IMR-90 (cell line): ENCODE results near the gene SMC6. TPM values are rescaled to one million over a fixed set of nuclear protein-coding genes. Genes with fewer than 3 reads are reported as not detected.

Source experiments
- ATAC-seq: fragments of 200-7000 bp; cut with Tn5 transposase; 2 replicates; pipeline ENCODE4 v1.9.1; 2020; ENCODE audit warnings: low read depth, mild to moderate bottlenecking, moderate library complexity
- BruUV-seq: library from RNA; stranded (reverse); fragments of 400-500 nt; replicated peaks from 2 replicates; lab custom pipeline; 2021; lab: Mats Ljungman, UMichigan
- CTCF ChIA-PET: fragments of 300-600 bp; formaldehyde crosslinking; extraction: SDS; loops from one replicate; lab custom pipeline; 2021; ENCODE audit warnings: antibody characterized with exemption; lab: Yijun Ruan, JAX
- POLR2A ChIA-PET: fragments of 300-600 bp; sonication (Branson Sonifier 250); formaldehyde crosslinking; loops from one replicate; lab custom pipeline; 2022; ENCODE audit warnings: antibody characterized with exemption; ENCODE audit not compliant: unreplicated experiment; lab: Charles Lee
- DNase-seq: peaks from one replicate; pipeline ENCODE4 v3.0.0; 2013
- H2AFZ ChIP-seq: replicated peaks from 2 replicates; pipeline ENCODE3; 2013; ENCODE audit warnings: low read length, mild to moderate bottlenecking; ENCODE audit not compliant: poor library complexity
- H2AK5ac ChIP-seq: 2 replicates; pipeline ENCODE4 v1.6.1; 2013; ENCODE audit warnings: low read depth, low read length, inconsistent platforms
- H2AK9ac ChIP-seq: replicated peaks from 2 replicates; pipeline ENCODE3; 2013; ENCODE audit warnings: mild to moderate bottlenecking, low read depth, low read length, moderate library complexity; ENCODE audit not compliant: poor library complexity
- H2BK120ac ChIP-seq: 2 replicates; pipeline ENCODE4 v1.6.1; 2013; ENCODE audit warnings: low read depth, low read length, inconsistent platforms
- H2BK15ac ChIP-seq: 3 replicates; pipeline ENCODE4 v1.6.1; 2013; ENCODE audit warnings: low read depth, low read length, inconsistent platforms
- H2BK20ac ChIP-seq: 2 replicates; pipeline ENCODE4 v1.6.1; 2013; ENCODE audit warnings: low read depth, mild to moderate bottlenecking, inconsistent platforms, low read length, moderate library complexity
- H2BK5ac ChIP-seq: 2 replicates; pipeline ENCODE4 v1.6.1; 2013; ENCODE audit warnings: mild to moderate bottlenecking, low read depth, low read length, inconsistent platforms; ENCODE audit not compliant: poor library complexity, severe bottlenecking
- H3K14ac ChIP-seq: replicated peaks from 2 replicates; pipeline ENCODE4 v1.6.1; 2013; ENCODE audit warnings: low read depth, low read length, inconsistent platforms
- H3K18ac ChIP-seq: 2 replicates; pipeline ENCODE4 v1.6.1; 2013; ENCODE audit warnings: low read depth, low read length, control low read depth
- H3K23ac ChIP-seq: 2 replicates; pipeline ENCODE4 v1.6.1; 2013; ENCODE audit warnings: low read depth, low read length, inconsistent platforms
- H3K27ac ChIP-seq: 2 replicates; pipeline ENCODE4 v1.5.1; 2013; ENCODE audit warnings: mild to moderate bottlenecking, control low read depth, low read length; ENCODE audit not compliant: insufficient read depth
- H3K27me3 ChIP-seq: 2 replicates; pipeline ENCODE4 v1.6.1; 2013; ENCODE audit warnings: low read length; ENCODE audit not compliant: control insufficient read depth, insufficient read depth
- H3K36me3 ChIP-seq: 2 replicates; pipeline ENCODE4 v1.6.1; 2013; ENCODE audit warnings: low read length, mixed read lengths; ENCODE audit not compliant: control insufficient read depth, insufficient read depth
- H3K4ac ChIP-seq: 2 replicates; pipeline ENCODE4 v1.6.1; 2013; ENCODE audit warnings: low read depth, low read length, inconsistent platforms
- H3K4me1 ChIP-seq: 2 replicates; pipeline ENCODE4 v1.6.1; 2013; ENCODE audit warnings: low read length, mixed read lengths; ENCODE audit not compliant: control insufficient read depth, insufficient read depth
- H3K4me2 ChIP-seq: 2 replicates; pipeline ENCODE4 v1.6.1; 2013; ENCODE audit warnings: low read depth, mild to moderate bottlenecking, control low read depth, low read length, moderate library complexity
- H3K4me3 ChIP-seq: 2 replicates; pipeline ENCODE4 v1.5.1; 2013; ENCODE audit warnings: low read depth, mild to moderate bottlenecking, control low read depth, low read length, moderate library complexity; ENCODE audit not compliant: insufficient read depth
- H3K56ac ChIP-seq: 2 replicates; pipeline ENCODE4 v1.6.1; 2013; ENCODE audit warnings: low read length, inconsistent platforms; ENCODE audit not compliant: insufficient read depth; ENCODE audit errors: extremely low read depth
- H3K79me1 ChIP-seq, 2 experiments: 2 replicates each; pipeline ENCODE4 v1.6.1; 2013; ENCODE audit warnings: low read length in 2 of 2, inconsistent platforms in 1 of 2, low read depth in 1 of 2
- H3K9ac ChIP-seq: 2 replicates; pipeline ENCODE4 v1.6.1; 2013; ENCODE audit warnings: low read depth, low read length, control low read depth
- H3K9me1 ChIP-seq: 2 replicates; pipeline ENCODE4 v1.6.1; 2013; ENCODE audit warnings: low read length, inconsistent platforms; ENCODE audit not compliant: insufficient read depth
- H3K9me3 ChIP-seq: 2 replicates; pipeline ENCODE4 v1.6.1; 2013; ENCODE audit warnings: low read length; ENCODE audit not compliant: control insufficient read depth, insufficient read depth
- H4K20me1 ChIP-seq: 2 replicates; pipeline ENCODE4 v1.6.1; 2013; ENCODE audit warnings: low read length, inconsistent platforms; ENCODE audit not compliant: insufficient read depth
- H4K5ac ChIP-seq: 2 replicates; pipeline ENCODE4 v1.6.1; 2013; ENCODE audit warnings: mild to moderate bottlenecking, low read depth, low read length, control low read depth
- H4K8ac ChIP-seq, 2 experiments: 2 replicates each; pipeline ENCODE4 v1.6.1; 2013; ENCODE audit warnings: low read depth in 2 of 2, low read length in 2 of 2, control low read depth in 1 of 2, inconsistent platforms in 1 of 2
- H4K91ac ChIP-seq: 2 replicates; pipeline ENCODE4 v1.6.1; 2013; ENCODE audit warnings: low read depth, low read length, inconsistent platforms; ENCODE audit not compliant: insufficient read depth
- CEBPB ChIP-seq: IDR thresholded peaks from 2 replicates; pipeline ENCODE4 v1.6.1; 2012; ENCODE audit warnings: low read depth, low read length, improper control_type of control experiment
- CHD1 ChIP-seq: IDR thresholded peaks from 2 replicates; pipeline ENCODE4 v1.6.1; 2012; ENCODE audit warnings: low read depth, low read length, improper control_type of control experiment
- CTCF ChIP-seq: conservative IDR thresholded peaks from 2 replicates; pipeline ENCODE4 v1.5.1; 2012; ENCODE audit warnings: mild to moderate bottlenecking, low read depth, low read length, improper control_type of control experiment
- FOS ChIP-seq: fragments of 150-350 bp; IDR thresholded peaks from 2 replicates; pipeline ENCODE4 v1.6.1; 2016; ENCODE audit warnings: low read depth, low read length
- MAFK ChIP-seq: IDR thresholded peaks from 2 replicates; pipeline ENCODE4 v1.6.1; 2012; ENCODE audit warnings: low read depth, low read length, improper control_type of control experiment
- MAZ ChIP-seq: IDR thresholded peaks from 2 replicates; pipeline ENCODE4 v1.6.1; 2012; ENCODE audit warnings: low read depth, mild to moderate bottlenecking, low read length, improper control_type of control experiment, moderate library complexity, borderline replicate concordance
- MXI1 ChIP-seq: IDR thresholded peaks from 2 replicates; pipeline ENCODE4 v1.6.1; 2012; ENCODE audit warnings: low read depth, mild to moderate bottlenecking, low read length, moderate library complexity, borderline replicate concordance
- NFE2L2 ChIP-seq: fragments of 150-350 bp; IDR thresholded peaks from 2 replicates; pipeline ENCODE4 v1.6.1; 2016; ENCODE audit warnings: low read depth, mild to moderate bottlenecking, low read length
- POLR2A ChIP-seq: IDR thresholded peaks from 2 replicates; pipeline ENCODE4 v1.6.1; 2012; ENCODE audit warnings: mild to moderate bottlenecking, low read depth, low read length
- RAD21 ChIP-seq: IDR thresholded peaks from 2 replicates; pipeline ENCODE4 v1.6.1; 2012; ENCODE audit warnings: low read length, improper control_type of control experiment
- RCOR1 ChIP-seq: IDR thresholded peaks from 2 replicates; pipeline ENCODE4 v1.6.1; 2012; ENCODE audit warnings: mild to moderate bottlenecking, low read length, improper control_type of control experiment; ENCODE audit not compliant: insufficient replicate concordance
- RFX5 ChIP-seq: IDR thresholded peaks from 2 replicates; pipeline ENCODE4 v1.8.0; 2012; ENCODE audit warnings: low read depth, mild to moderate bottlenecking, low read length, moderate library complexity
- SMC3 ChIP-seq: fragments of 150-350 bp; IDR thresholded peaks from 2 replicates; pipeline ENCODE4 v1.6.1; 2016; ENCODE audit warnings: low read depth, mild to moderate bottlenecking, antibody characterized with exemption, low read length, moderate library complexity
- USF2 ChIP-seq: fragments of 150-350 bp; IDR thresholded peaks from 2 replicates; pipeline ENCODE4 v1.6.1; 2017; ENCODE audit warnings: mild to moderate bottlenecking, antibody characterized with exemption, low read length, low read depth
- WGBS, 2 experiments: methylation state at CpG; one replicate each; pipeline versions ENCODE4 v1.1.5 to v1.1.7; 2013; ENCODE audit warnings: missing lambda C conversion rate in 2 of 2; ENCODE audit not compliant: insufficient read length in 1 of 2; ENCODE audit errors: extremely low coverage in 2 of 2; 5-methylcytosine and 5-hydroxymethylcytosine counted together
- dilution Hi-C: fragments of 300-500 bp; cut with HindIII; formaldehyde crosslinking; loops from one replicate; pipeline ENCODE4 v1.14.3; 2018; ENCODE audit warnings: low sequenced_read_pairs; ENCODE audit not compliant: unreplicated experiment
- in situ Hi-C: fragments of 300-500 bp; cut with MboI; formaldehyde crosslinking; loops from 3 replicates; pipeline ENCODE4 v1.14.3; 2019; ENCODE audit warnings: low sequenced_read_pairs, inconsistent platforms, mixed read lengths
- intact Hi-C: fragments of 100-400 bp; cut with micrococcal nuclease; formaldehyde crosslinking; loops from 2 replicates; pipeline ENCODE4 v1.10.0; 2022
- polyA plus RNA-seq, 3 experiments: library from polyadenylated mRNA; depleted of rRNA; stranded (reverse); fragments of >200 nt; gene quantifications; 2 replicates each; pipeline ENCODE4 v1.2.3, GENCODE V29; 2012; ENCODE audit warnings: low replicate concordance in 1 of 3
- total RNA-seq: library from RNA; depleted of rRNA; stranded (reverse); fragments of >200 nt; gene quantifications from 2 replicates; pipeline ENCODE4 v1.2.3, GENCODE V29; 2012
- TF ChIP-seq, protein P1 (sequence below): fragments of 150-350 bp; IDR thresholded peaks from 2 replicates; pipeline ENCODE4 v1.6.1; 2016; ENCODE audit warnings: low read depth, mild to moderate bottlenecking, low read length, moderate library complexity, borderline replicate concordance

SMC6 gene
- total and polyA plus RNA-seq, 2 of the 4 experiments (the other 2 are of a cell fraction): 6.5 to 10.4 TPM

- Histone ChIP-seq H2AFZ (no peak overlapping the region), H3K4me3 (no peak overlapping the region), H3K27me3 (no peaks in the 10 kb centered on the region), H4K5ac (no peak overlapping the region), H3K9me3 (no peaks in the 10 kb centered on the region), H3K14ac (no peak overlapping the region), H4K8ac (no peak overlapping the region), H2BK120ac (no peak overlapping the region), H3K4me1 (no peaks in the 10 kb centered on the region), H4K91ac (no peak overlapping the region), H2AK5ac (no peak overlapping the region), H3K79me1 (peaks cover 13 to 20% of the 10 kb centered on the region in 2 experiments), H3K4ac (no peak overlapping the region), H2BK5ac (no peak overlapping the region), H2BK20ac (no peak overlapping the region), H3K27ac (no peak overlapping the region), H4K20me1 (no peaks in the 10 kb centered on the region), H3K36me3 (no peaks in the 10 kb centered on the region), H3K18ac (no peak overlapping the region), H3K9ac (no peak overlapping the region), H2AK9ac (no peak overlapping the region), H3K56ac (no peak overlapping the region), H3K23ac (no peak overlapping the region), H2BK15ac (no peak overlapping the region), H3K4me2 (no peak overlapping the region), H3K9me1 (peaks cover 3% of the 10 kb centered on the region)
- POLR2A ChIA-PET: no interaction called here
- CTCF ChIA-PET: interaction anchor here (0.7 kb wide), 1 partner anchor 28 kb away, joined by 3 read pairs; no protein-coding TSS in a partner anchor
- ATAC-seq (peak; percentile 14; the same call in 1 of the 2 replicates), DNase-seq (peak; percentile 48)
- intact Hi-C loops (no loop called here), dilution Hi-C loops (no loop called here), in situ Hi-C loops (no loop called here)
- no TSS peak for BruUV-seq
- no CpG with 5 or more reads among the region's 4 CpGs for WGBS, 2 experiments
- TF ChIP-seq RCOR1 (no peak), MAFK (no peak), MAZ (no peak), MXI1 (no peak), USF2 (no peak), CEBPB (no peak), POLR2A (no peak), NFE2L2 (no peak), SMC3 (no peak), CTCF (no peak), RAD21 (no peak), FOS (no peak), CHD1 (no peak), RFX5 (no peak)
- TF ChIP-seq, protein P1, sequence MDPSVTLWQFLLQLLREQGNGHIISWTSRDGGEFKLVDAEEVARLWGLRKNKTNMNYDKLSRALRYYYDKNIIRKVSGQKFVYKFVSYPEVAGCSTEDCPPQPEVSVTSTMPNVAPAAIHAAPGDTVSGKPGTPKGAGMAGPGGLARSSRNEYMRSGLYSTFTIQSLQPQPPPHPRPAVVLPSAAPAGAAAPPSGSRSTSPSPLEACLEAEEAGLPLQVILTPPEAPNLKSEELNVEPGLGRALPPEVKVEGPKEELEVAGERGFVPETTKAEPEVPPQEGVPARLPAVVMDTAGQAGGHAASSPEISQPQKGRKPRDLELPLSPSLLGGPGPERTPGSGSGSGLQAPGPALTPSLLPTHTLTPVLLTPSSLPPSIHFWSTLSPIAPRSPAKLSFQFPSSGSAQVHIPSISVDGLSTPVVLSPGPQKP: no peak
Observed at GRCh38 chr2:17747684-17748452, 5.7 kb downstream of the SMC6 start.
